Liver (tissue), 9 donors: ENCODE results near the gene ABCA4. TPM values are rescaled to one million over a fixed set of nuclear protein-coding genes. Genes with fewer than 3 reads are reported as not detected.

Source experiments
- DNase-seq: peaks from one replicate; pipeline ENCODE4 v3.0.0-alpha.2; 2017; ENCODE audit warnings: low spot score
- H3K27ac ChIP-seq, 2 donors: one replicate each; pipeline ENCODE4 v1.7.0; 2013; ENCODE audit warnings: inconsistent platforms in 2 of 2, low read length in 2 of 2, control low read depth in 1 of 2, low read depth in 1 of 2, mild to moderate bottlenecking in 1 of 2
- H3K27me3 ChIP-seq, 4 donors: one replicate each; pipeline versions ENCODE4 v1.6.1 to v1.7.0; 2013; ENCODE audit warnings: low read length in 3 of 4, inconsistent platforms in 1 of 4, mild to moderate bottlenecking in 1 of 4, moderate library complexity in 1 of 4; ENCODE audit not compliant: control insufficient read depth in 4 of 4, insufficient read depth in 4 of 4
- H3K36me3 ChIP-seq, 4 donors: one replicate each; pipeline versions ENCODE4 v1.6.1 to v1.7.0; 2013; ENCODE audit warnings: low read length in 3 of 4, mild to moderate bottlenecking in 3 of 4, low read depth in 1 of 4, moderate library complexity in 1 of 4; ENCODE audit not compliant: control insufficient read depth in 4 of 4, insufficient read depth in 3 of 4
- H3K4me1 ChIP-seq, 4 donors: one replicate each; pipeline versions ENCODE4 v1.6.1 to v1.7.0; 2013; ENCODE audit warnings: low read length in 3 of 4, mild to moderate bottlenecking in 3 of 4, moderate library complexity in 1 of 4; ENCODE audit not compliant: control insufficient read depth in 4 of 4, insufficient read depth in 4 of 4
- H3K4me3 ChIP-seq, 3 donors: one replicate each; pipeline versions ENCODE4 v1.6.1 to v1.7.0; 2013; ENCODE audit warnings: low read length in 3 of 3, control low read depth in 1 of 3, low read depth in 1 of 3, mild to moderate bottlenecking in 1 of 3
- H3K9ac ChIP-seq, 2 donors: one replicate each; pipeline ENCODE4 v1.7.0; 2013; ENCODE audit warnings: low read length in 2 of 2, mild to moderate bottlenecking in 2 of 2, moderate library complexity in 2 of 2, control low read depth in 1 of 2, low read depth in 1 of 2
- H3K9me3 ChIP-seq, 4 donors: one replicate each; pipeline versions ENCODE4 v1.6.1 to v1.7.0; 2013; ENCODE audit warnings: low read length in 3 of 4; ENCODE audit not compliant: control insufficient read depth in 4 of 4
- ATF3 ChIP-seq: IDR thresholded peaks from 2 replicates; pipeline ENCODE4 v1.6.1; 2016; ENCODE audit warnings: antibody characterized with exemption
- CTCF ChIP-seq: fragments of 150-350 bp; IDR thresholded peaks from 2 replicates; pipeline ENCODE4 v1.5.1; 2017; ENCODE audit warnings: improper control_type of control experiment, low read depth, low read length; ENCODE audit not compliant: missing input control
- EGR1 ChIP-seq, 2 donors: IDR thresholded peaks; 2 replicates each; pipeline ENCODE4 v1.6.1; 2016 to 2018; ENCODE audit warnings: antibody characterized with exemption in 2 of 2, low read depth in 2 of 2
- FOXA1 ChIP-seq: IDR thresholded peaks from 2 replicates; pipeline ENCODE4 v1.6.1; 2016; ENCODE audit warnings: antibody characterized with exemption
- FOXA2 ChIP-seq: IDR thresholded peaks from 2 replicates; pipeline ENCODE4 v1.6.1; 2016; ENCODE audit warnings: antibody characterized with exemption
- GABPA ChIP-seq, 2 donors: IDR thresholded peaks in 1 of 2; conservative IDR thresholded peaks in 1 of 2; 2 replicates each; pipeline ENCODE4 v1.6.1; 2016; ENCODE audit warnings: antibody characterized with exemption in 2 of 2, mild to moderate bottlenecking in 1 of 2, moderate library complexity in 1 of 2
- HNF4A ChIP-seq, 2 donors: conservative IDR thresholded peaks; 2 replicates each; pipeline ENCODE4 v1.6.1; 2016; ENCODE audit warnings: antibody characterized with exemption in 2 of 2, mild to moderate bottlenecking in 2 of 2
- HNF4G ChIP-seq: IDR thresholded peaks from 2 replicates; pipeline ENCODE4 v1.6.1; 2016; ENCODE audit warnings: antibody characterized with exemption
- JUND ChIP-seq, 2 donors: IDR thresholded peaks; 2 replicates each; pipeline ENCODE4 v1.6.1; 2016; ENCODE audit warnings: antibody characterized with exemption in 2 of 2
- MAX ChIP-seq: IDR thresholded peaks from 2 replicates; pipeline ENCODE4 v1.6.1; 2016; ENCODE audit warnings: antibody characterized with exemption
- NR2F2 ChIP-seq: IDR thresholded peaks from 2 replicates; pipeline ENCODE4 v1.6.1; 2016; ENCODE audit warnings: antibody characterized with exemption
- RAD21 ChIP-seq, 2 donors: IDR thresholded peaks; 2 replicates each; pipeline ENCODE4 v1.6.1; 2016; ENCODE audit warnings: antibody characterized with exemption in 2 of 2, mild to moderate bottlenecking in 2 of 2
- REST ChIP-seq: IDR thresholded peaks from 2 replicates; pipeline ENCODE4 v1.6.1; 2016; ENCODE audit warnings: antibody characterized with exemption, mild to moderate bottlenecking
- RXRA ChIP-seq, 2 donors: IDR thresholded peaks; 2 replicates each; pipeline ENCODE4 v1.6.1; 2017 to 2018; ENCODE audit warnings: antibody characterized with exemption in 2 of 2, mild to moderate bottlenecking in 1 of 2
- SP1 ChIP-seq: IDR thresholded peaks from 2 replicates; pipeline ENCODE4 v1.6.1; 2018; ENCODE audit warnings: antibody characterized with exemption, mild to moderate bottlenecking
- TAF1 ChIP-seq: conservative IDR thresholded peaks from 2 replicates; pipeline ENCODE4 v1.6.1; 2016; ENCODE audit warnings: antibody characterized with exemption, mild to moderate bottlenecking
- YY1 ChIP-seq: IDR thresholded peaks from 2 replicates; pipeline ENCODE4 v1.6.1; 2016; ENCODE audit warnings: antibody characterized with exemption, mild to moderate bottlenecking
- WGBS: extraction: QIAGEN DNeasy Blood & Tissue Kit; methylation state at CpG from one replicate; pipeline ENCODE4 v1.1.7; 2013; 5-methylcytosine and 5-hydroxymethylcytosine counted together
- polyA plus RNA-seq, 2 donors: library from polyadenylated mRNA; stranded (reverse) in 1 of 2; unstranded in 1 of 2; fragments of 200-250 nt in 1 of 2; fragments of >200 nt in 1 of 2; fragmentation: Nextera tagmentation in 1 of 2; extraction: Ambion mirVana in 1 of 2; gene quantifications; one replicate each; pipeline versions ENCODE4 v1.2.1 to v1.2.3, GENCODE V29; 2013 to 2015
- total RNA-seq, 2 donors: library from RNA; depleted of rRNA; stranded (reverse); fragments of >200 nt; gene quantifications; one replicate each; pipeline ENCODE4 v1.2.3, GENCODE V29; 2014
- TF ChIP-seq, protein P1 (sequence below): IDR thresholded peaks from 2 replicates; pipeline ENCODE4 v1.6.1; 2016; ENCODE audit warnings: antibody characterized with exemption
- donor health status: healthy.
- donor health status: healthy.
- donor health status: healthy.
- donor health status: healthy.
- donor health status: healthy.

Gene ABCA4
- total and polyA plus RNA-seq, 4 donors = 0.19 to 1.5 (median 0.38) TPM

- no peak overlapping the region for H3K9ac ChIP-seq
- H3K36me3 ChIP-seq = no peaks in the 10 kb centered on the region
- no peak for TF ChIP-seq RAD21 (IDR thresholded peaks at IDR 0.05)
- TF ChIP-seq NR2F2 = no peak
- no peak for TF ChIP-seq CTCF
- no peak for TF ChIP-seq HNF4G
- no peak for TF ChIP-seq REST
- no peak for TF ChIP-seq YY1
- no peak for TF ChIP-seq SP1
- TF ChIP-seq HNF4A (conservative IDR thresholded peaks at IDR 0.05) = no peak
- no peak for TF ChIP-seq GABPA (IDR thresholded peaks at IDR 0.05 in 1 of 2, conservative IDR thresholded peaks at IDR 0.05 in 1 of 2)
- TF ChIP-seq RXRA (IDR thresholded peaks at IDR 0.05) = no peak
- no peak for TF ChIP-seq TAF1
- no peak for TF ChIP-seq MAX
- TF ChIP-seq, protein P1, sequence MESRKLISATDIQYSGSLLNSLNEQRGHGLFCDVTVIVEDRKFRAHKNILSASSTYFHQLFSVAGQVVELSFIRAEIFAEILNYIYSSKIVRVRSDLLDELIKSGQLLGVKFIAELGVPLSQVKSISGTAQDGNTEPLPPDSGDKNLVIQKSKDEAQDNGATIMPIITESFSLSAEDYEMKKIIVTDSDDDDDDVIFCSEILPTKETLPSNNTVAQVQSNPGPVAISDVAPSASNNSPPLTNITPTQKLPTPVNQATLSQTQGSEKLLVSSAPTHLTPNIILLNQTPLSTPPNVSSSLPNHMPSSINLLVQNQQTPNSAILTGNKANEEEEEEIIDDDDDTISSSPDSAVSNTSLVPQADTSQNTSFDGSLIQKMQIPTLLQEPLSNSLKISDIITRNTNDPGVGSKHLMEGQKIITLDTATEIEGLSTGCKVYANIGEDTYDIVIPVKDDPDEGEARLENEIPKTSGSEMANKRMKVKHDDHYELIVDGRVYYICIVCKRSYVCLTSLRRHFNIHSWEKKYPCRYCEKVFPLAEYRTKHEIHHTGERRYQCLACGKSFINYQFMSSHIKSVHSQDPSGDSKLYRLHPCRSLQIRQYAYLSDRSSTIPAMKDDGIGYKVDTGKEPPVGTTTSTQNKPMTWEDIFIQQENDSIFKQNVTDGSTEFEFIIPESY = no peak
- TF ChIP-seq FOXA2 = no peak
- TF ChIP-seq ATF3 = no peak
- no peak for TF ChIP-seq FOXA1
- no peak for TF ChIP-seq EGR1 (IDR thresholded peaks at IDR 0.05; ENCODE audit: low read depth in 2 of 2)
- TF ChIP-seq JUND (IDR thresholded peaks at IDR 0.05) = no peak
- H3K27ac ChIP-seq = no peak overlapping the region
- WGBS = 94% methylated on average over 4 of the region's 4 CpGs
- peaks cover 9 to 13% (median 12%) of the 10 kb centered on the region in 4 donors for H3K4me1 ChIP-seq
- DNase-seq = no peak
- H3K9me3 ChIP-seq = no peaks in the 10 kb centered on the region
- no peak overlapping the region for H3K4me3 ChIP-seq
- no peaks in the 10 kb centered on the region for H3K27me3 ChIP-seq
Measured at GRCh38 chr1:94103608-94104007, 17.3 kb downstream of the ABCA4 start.
